ENCODE measurements around the gene HSPBP1.

DNA sequence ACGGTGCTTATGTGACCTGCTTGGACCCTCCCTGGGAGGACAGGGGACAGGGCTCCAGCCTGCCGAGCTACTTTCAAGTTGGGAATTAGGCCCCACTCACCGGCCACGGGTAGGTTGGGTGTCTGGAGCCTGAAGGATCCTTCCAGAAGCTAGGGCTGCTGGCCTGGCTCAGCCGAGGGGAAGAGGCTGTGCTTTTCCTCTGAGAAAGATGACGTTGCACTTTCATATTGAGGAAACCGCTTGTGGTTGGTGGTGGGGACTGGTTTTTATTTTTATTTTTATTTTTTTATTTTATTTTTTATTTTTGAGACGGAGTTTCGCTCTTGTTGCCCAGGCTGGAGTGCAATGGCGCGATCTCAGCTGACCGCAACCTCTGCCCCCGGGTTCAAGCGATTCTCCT is 45.3 kb upstream of the HSPBP1 start, which contains the start of gene TMEM150B:
- TF ChIP-seq, protein P1, sequence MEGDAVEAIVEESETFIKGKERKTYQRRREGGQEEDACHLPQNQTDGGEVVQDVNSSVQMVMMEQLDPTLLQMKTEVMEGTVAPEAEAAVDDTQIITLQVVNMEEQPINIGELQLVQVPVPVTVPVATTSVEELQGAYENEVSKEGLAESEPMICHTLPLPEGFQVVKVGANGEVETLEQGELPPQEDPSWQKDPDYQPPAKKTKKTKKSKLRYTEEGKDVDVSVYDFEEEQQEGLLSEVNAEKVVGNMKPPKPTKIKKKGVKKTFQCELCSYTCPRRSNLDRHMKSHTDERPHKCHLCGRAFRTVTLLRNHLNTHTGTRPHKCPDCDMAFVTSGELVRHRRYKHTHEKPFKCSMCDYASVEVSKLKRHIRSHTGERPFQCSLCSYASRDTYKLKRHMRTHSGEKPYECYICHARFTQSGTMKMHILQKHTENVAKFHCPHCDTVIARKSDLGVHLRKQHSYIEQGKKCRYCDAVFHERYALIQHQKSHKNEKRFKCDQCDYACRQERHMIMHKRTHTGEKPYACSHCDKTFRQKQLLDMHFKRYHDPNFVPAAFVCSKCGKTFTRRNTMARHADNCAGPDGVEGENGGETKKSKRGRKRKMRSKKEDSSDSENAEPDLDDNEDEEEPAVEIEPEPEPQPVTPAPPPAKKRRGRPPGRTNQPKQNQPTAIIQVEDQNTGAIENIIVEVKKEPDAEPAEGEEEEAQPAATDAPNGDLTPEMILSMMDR (conservative IDR thresholded peaks at IDR 0.05; ENCODE audit: low read depth, low read length), result no peak
- TF ChIP-seq, protein P2, sequence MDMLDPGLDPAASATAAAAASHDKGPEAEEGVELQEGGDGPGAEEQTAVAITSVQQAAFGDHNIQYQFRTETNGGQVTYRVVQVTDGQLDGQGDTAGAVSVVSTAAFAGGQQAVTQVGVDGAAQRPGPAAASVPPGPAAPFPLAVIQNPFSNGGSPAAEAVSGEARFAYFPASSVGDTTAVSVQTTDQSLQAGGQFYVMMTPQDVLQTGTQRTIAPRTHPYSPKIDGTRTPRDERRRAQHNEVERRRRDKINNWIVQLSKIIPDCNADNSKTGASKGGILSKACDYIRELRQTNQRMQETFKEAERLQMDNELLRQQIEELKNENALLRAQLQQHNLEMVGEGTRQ (IDR thresholded peaks at IDR 0.05; ENCODE audit: low read depth, low read length), result no peak
- TF ChIP-seq MXI1 (IDR thresholded peaks at IDR 0.05; ENCODE audit: borderline replicate concordance, low read depth, low read length) (no peak), POLR2A (IDR thresholded peaks at IDR 0.05; ENCODE audit: low read depth, low read length) (no peak), RFX5 (IDR thresholded peaks at IDR 0.05; ENCODE audit: low read depth, low read length) (no peak), BHLHE40 (IDR thresholded peaks at IDR 0.05; ENCODE audit: low read depth, low read length) (no peak), MAZ (IDR thresholded peaks at IDR 0.05; ENCODE audit: borderline replicate concordance, low read depth, low read length) (no peak), SMC3 (IDR thresholded peaks at IDR 0.05; ENCODE audit: low read depth, low read length) (no peak), FOS (IDR thresholded peaks at IDR 0.05; ENCODE audit: low read depth, low read length) (no peak), RCOR1 (IDR thresholded peaks at IDR 0.05; ENCODE audit: insufficient replicate concordance, low read length) (no peak), RAD21 (IDR thresholded peaks at IDR 0.05; ENCODE audit: low read length) (no peak), CEBPB (IDR thresholded peaks at IDR 0.05; ENCODE audit: low read depth, low read length) (no peak)
- TF ChIP-seq, protein P3, sequence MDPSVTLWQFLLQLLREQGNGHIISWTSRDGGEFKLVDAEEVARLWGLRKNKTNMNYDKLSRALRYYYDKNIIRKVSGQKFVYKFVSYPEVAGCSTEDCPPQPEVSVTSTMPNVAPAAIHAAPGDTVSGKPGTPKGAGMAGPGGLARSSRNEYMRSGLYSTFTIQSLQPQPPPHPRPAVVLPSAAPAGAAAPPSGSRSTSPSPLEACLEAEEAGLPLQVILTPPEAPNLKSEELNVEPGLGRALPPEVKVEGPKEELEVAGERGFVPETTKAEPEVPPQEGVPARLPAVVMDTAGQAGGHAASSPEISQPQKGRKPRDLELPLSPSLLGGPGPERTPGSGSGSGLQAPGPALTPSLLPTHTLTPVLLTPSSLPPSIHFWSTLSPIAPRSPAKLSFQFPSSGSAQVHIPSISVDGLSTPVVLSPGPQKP (IDR thresholded peaks at IDR 0.05; ENCODE audit: borderline replicate concordance, low read depth, low read length), result no peak
